Adipocyte (in vitro differentiated cells): ENCODE measurements around the gene ANKS4B.
"Not testable (repeated sequence)": the region's sequence is repeated elsewhere in the genome, so short reads cannot be mapped to it uniquely, and the experiment has no call there.

Experiments used
- DNase-seq: peaks from one replicate; pipeline ENCODE4 v3.0.0-alpha.2; 2015; ENCODE audit warnings: low read depth
- H3K27me3 ChIP-seq: replicated peaks from 2 replicates; pipeline ENCODE4 v1.7.0; 2013; ENCODE audit warnings: mild to moderate bottlenecking, low read length, moderate library complexity; ENCODE audit not compliant: control insufficient read depth, insufficient read depth
- H3K36me3 ChIP-seq: 2 replicates; pipeline ENCODE4 v1.7.0; 2013; ENCODE audit warnings: low read length, mild to moderate bottlenecking, moderate library complexity; ENCODE audit not compliant: control insufficient read depth, insufficient read depth, severe bottlenecking
- H3K4me1 ChIP-seq: 2 replicates; pipeline ENCODE4 v1.7.0; 2013; ENCODE audit warnings: mild to moderate bottlenecking, low read length, moderate library complexity; ENCODE audit not compliant: control insufficient read depth, insufficient read depth
- H3K4me3 ChIP-seq: 2 replicates; pipeline ENCODE4 v1.7.0; 2013; ENCODE audit warnings: mild to moderate bottlenecking, low read length, moderate library complexity
- H3K9ac ChIP-seq: 2 replicates; pipeline ENCODE4 v1.7.0; 2013; ENCODE audit warnings: mild to moderate bottlenecking, low read length, moderate library complexity
- H3K9me3 ChIP-seq: 2 replicates; pipeline ENCODE4 v1.7.0; 2013; ENCODE audit warnings: mild to moderate bottlenecking, low read length, moderate library complexity; ENCODE audit not compliant: control insufficient read depth

ANKS4B gene

GRCh38 chr16:21263640-21264570 lies 30.4 kb downstream of the ANKS4B start:
- peak; percentile 56 for DNase-seq
- H3K36me3 ChIP-seq = no peaks in the 10 kb centered on the region
- no peak overlapping the region for H3K4me3 ChIP-seq
- peaks cover 22% of the 10 kb centered on the region for H3K4me1 ChIP-seq
- H3K9ac ChIP-seq = no peak overlapping the region
- H3K27me3 ChIP-seq = no peaks in the 10 kb centered on the region
- H3K9me3 ChIP-seq = no peaks in the 10 kb centered on the region

- H3K9ac ChIP-seq = no peak overlapping the region
- H3K4me1 ChIP-seq = peaks cover 22% of the 10 kb centered on the region
- H3K36me3 ChIP-seq = no peaks in the 10 kb centered on the region
- H3K4me3 ChIP-seq = no peak overlapping the region
- H3K9me3 ChIP-seq = no peaks in the 10 kb centered on the region
- no peak for DNase-seq
- H3K27me3 ChIP-seq = no peaks in the 10 kb centered on the region
These were observed 31.1 kb downstream of the ANKS4B start for GRCh38 chr16:21264571-21265036.

GRCh38 chr16:21265104-21265837 lies 31.8 kb downstream of the ANKS4B start:
- Histone ChIP-seq H3K9me3 (no peaks in the 10 kb centered on the region), H3K36me3 (no peaks in the 10 kb centered on the region), H3K9ac (no peak overlapping the region), H3K4me1 (peaks cover 22% of the 10 kb centered on the region), H3K4me3 (no peak overlapping the region), H3K27me3 (no peaks in the 10 kb centered on the region)
- no peak for DNase-seq

GRCh38 chr16:21267298-21267697 lies 33.8 kb downstream of the ANKS4B start:
- Histone ChIP-seq H3K9me3 (no peaks in the 10 kb centered on the region), H3K4me1 (peaks cover 11% of the 10 kb centered on the region), H3K36me3 (no peaks in the 10 kb centered on the region), H3K9ac (no peak overlapping the region), H3K4me3 (no peak overlapping the region), H3K27me3 (no peaks in the 10 kb centered on the region)
- DNase-seq = no peak

GRCh38 chr16:21268236-21268635 lies 34.7 kb downstream of the ANKS4B start:
- H3K27me3 ChIP-seq = no peaks in the 10 kb centered on the region
- DNase-seq = no peak
- no peaks in the 10 kb centered on the region for H3K36me3 ChIP-seq
- H3K4me3 ChIP-seq = no peak overlapping the region
- H3K9ac ChIP-seq = no peak overlapping the region
- H3K9me3 ChIP-seq = no peaks in the 10 kb centered on the region
- peaks cover 11% of the 10 kb centered on the region for H3K4me1 ChIP-seq

- Histone ChIP-seq H3K36me3 (no peaks in the 10 kb centered on the region), H3K4me3 (no peak overlapping the region), H3K9ac (no peak overlapping the region), H3K4me1 (no peaks in the 10 kb centered on the region), H3K9me3 (no peaks in the 10 kb centered on the region), H3K27me3 (peaks cover 17% of the 10 kb centered on the region)
- DNase-seq = no peak
These were observed 38.8 kb downstream of the ANKS4B start for GRCh38 chr16:21272253-21272652.

- H3K4me1 ChIP-seq, DNase-seq, H3K36me3 ChIP-seq, H3K9me3 ChIP-seq, H3K9ac ChIP-seq, H3K4me3 ChIP-seq: not testable (repeated sequence)
- peaks cover 23% of the 10 kb centered on the region for H3K27me3 ChIP-seq
These were observed 39.3 kb downstream of the ANKS4B start for GRCh38 chr16:21272763-21273162.

GRCh38 chr16:21274172-21274726 lies 40.8 kb downstream of the ANKS4B start:
- Histone ChIP-seq H3K9ac (no peak overlapping the region), H3K4me1 (peaks cover 5% of the 10 kb centered on the region), H3K27me3 (peaks cover 25% of the 10 kb centered on the region), H3K9me3 (no peaks in the 10 kb centered on the region), H3K4me3 (no peak overlapping the region), H3K36me3 (no peaks in the 10 kb centered on the region)
- no peak for DNase-seq

- H3K9me3 ChIP-seq = no peaks in the 10 kb centered on the region
- H3K9ac ChIP-seq = no peak overlapping the region
- H3K4me1 ChIP-seq = peaks cover 5% of the 10 kb centered on the region
- H3K4me3 ChIP-seq = no peak overlapping the region
- DNase-seq = no peak
- peaks cover 25% of the 10 kb centered on the region for H3K27me3 ChIP-seq
- H3K36me3 ChIP-seq = no peaks in the 10 kb centered on the region
These were observed 42.0 kb downstream of the ANKS4B start for GRCh38 chr16:21275529-21275928.

- no peaks in the 10 kb centered on the region for H3K9me3 ChIP-seq
- H3K4me3 ChIP-seq = no peak overlapping the region
- H3K9ac ChIP-seq = no peak overlapping the region
- peaks cover 5% of the 10 kb centered on the region for H3K4me1 ChIP-seq
- H3K36me3 ChIP-seq = no peaks in the 10 kb centered on the region
- peaks cover 25% of the 10 kb centered on the region for H3K27me3 ChIP-seq
- DNase-seq = no peak
These were observed 42.6 kb downstream of the ANKS4B start for GRCh38 chr16:21276090-21276489.
